GM18868 (cell line): ENCODE data around the gene TRAF1.

Experiments
- ATAC-seq: cut with Tn5 transposase; IDR thresholded peaks from one replicate; pipeline ENCODE4 v1.9.1; 2021; ENCODE audit warnings: mild to moderate bottlenecking, moderate library complexity; ENCODE audit not compliant: unreplicated experiment

TRAF1 gene

DNA sequence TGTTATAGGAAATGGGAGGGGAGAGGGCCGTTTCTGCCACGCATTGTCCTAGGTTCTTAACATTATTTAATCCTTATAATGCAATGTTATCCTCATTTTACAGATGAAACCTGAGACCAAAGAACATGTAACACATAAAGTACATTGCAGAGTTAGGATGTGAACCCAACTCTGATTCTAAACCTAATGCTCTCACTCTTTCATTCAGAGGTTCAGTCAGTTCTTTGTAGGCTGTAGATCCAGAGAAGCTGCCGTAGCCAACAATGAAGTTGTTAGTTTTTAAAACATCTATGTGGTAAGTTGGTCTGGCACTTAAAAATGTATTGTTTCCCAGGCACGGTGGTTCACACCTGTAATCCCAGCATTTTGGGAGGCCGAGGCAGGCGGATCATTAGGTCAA, 73.4 kb downstream of the TRAF1 start:
- no peak for ATAC-seq
